ENCODE measurements around the gene PKDCC. TPM values are rescaled to one million over a fixed set of nuclear protein-coding genes. Genes with fewer than 3 reads are reported as not detected.

The PKDCC gene
- total and polyA plus RNA-seq, 4 donors, result 2.0 to 76.0 (median 19.8) TPM

DNA sequence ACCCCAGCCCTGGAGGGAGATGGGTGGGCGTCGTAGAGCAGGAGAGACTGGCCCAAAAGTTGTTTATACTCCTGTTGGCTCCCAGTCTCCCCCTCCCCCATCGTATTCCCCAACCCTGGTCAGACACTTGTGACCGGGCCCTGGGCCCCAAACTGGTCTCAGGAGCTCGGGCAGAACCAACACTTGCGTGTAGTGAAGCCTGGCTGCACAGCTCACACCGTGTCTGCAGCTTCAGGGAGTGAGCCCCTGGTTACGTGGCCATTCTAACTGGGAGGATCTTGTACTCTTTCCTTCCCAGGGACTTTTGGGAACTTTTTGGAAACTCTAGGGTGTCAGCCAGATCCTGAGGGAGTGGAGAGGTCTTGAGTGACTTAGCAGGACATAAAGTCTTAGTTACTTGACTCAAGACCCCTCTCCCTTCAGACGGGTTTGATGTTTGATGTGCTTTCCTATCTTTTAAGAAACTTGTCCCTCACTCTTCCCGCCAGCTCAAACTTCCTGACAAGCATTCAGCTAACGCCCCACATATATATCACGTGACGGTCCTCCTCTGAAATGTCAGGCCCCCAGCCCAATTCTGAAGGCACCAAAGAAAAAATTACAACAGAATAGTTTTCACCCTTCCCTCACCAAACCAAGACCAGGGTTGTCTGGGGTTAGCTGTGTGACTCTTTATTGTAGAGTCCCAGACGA is 2.3 kb downstream of the PKDCC start:
- peaks cover 6 to 28% (median 12%) of the 10 kb centered on the region in 4 donors for H3K4me1 ChIP-seq (ENCODE audit: control insufficient read depth in 4 of 4, insufficient read depth in 4 of 4, low read length in 3 of 4)
- H3K4me3 ChIP-seq (ENCODE audit: low read depth in 1 of 3, low read length in 3 of 3), result peak overlapping the region in 1 of 3 donors; percentile 88
- H3K36me3 ChIP-seq (ENCODE audit: control insufficient read depth in 4 of 4, insufficient read depth in 3 of 4, low read depth in 1 of 4, low read length in 3 of 4), result peaks cover 0 to 2% (median 0%) of the 10 kb centered on the region in 4 donors
- no peak for DNase-seq (ENCODE audit: low spot score)
- H3K27ac ChIP-seq (ENCODE audit: low read depth in 1 of 2, low read length in 2 of 2), result peak overlapping the region; percentile 9 to 56
- H3K9me3 ChIP-seq (ENCODE audit: control insufficient read depth in 4 of 4, low read length in 3 of 4), result no peaks in the 10 kb centered on the region
- TF ChIP-seq, protein P1, sequence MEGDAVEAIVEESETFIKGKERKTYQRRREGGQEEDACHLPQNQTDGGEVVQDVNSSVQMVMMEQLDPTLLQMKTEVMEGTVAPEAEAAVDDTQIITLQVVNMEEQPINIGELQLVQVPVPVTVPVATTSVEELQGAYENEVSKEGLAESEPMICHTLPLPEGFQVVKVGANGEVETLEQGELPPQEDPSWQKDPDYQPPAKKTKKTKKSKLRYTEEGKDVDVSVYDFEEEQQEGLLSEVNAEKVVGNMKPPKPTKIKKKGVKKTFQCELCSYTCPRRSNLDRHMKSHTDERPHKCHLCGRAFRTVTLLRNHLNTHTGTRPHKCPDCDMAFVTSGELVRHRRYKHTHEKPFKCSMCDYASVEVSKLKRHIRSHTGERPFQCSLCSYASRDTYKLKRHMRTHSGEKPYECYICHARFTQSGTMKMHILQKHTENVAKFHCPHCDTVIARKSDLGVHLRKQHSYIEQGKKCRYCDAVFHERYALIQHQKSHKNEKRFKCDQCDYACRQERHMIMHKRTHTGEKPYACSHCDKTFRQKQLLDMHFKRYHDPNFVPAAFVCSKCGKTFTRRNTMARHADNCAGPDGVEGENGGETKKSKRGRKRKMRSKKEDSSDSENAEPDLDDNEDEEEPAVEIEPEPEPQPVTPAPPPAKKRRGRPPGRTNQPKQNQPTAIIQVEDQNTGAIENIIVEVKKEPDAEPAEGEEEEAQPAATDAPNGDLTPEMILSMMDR (IDR thresholded peaks at IDR 0.05; ENCODE audit: low read depth, low read length, missing input control), result no peak
- no peak for TF ChIP-seq YY1 (IDR thresholded peaks at IDR 0.05)
- TF ChIP-seq TAF1 (conservative IDR thresholded peaks at IDR 0.05), result no peak
- TF ChIP-seq NR2F2 (IDR thresholded peaks at IDR 0.05), result no peak
- no peak for TF ChIP-seq SP1 (IDR thresholded peaks at IDR 0.05)
- TF ChIP-seq, protein P2, sequence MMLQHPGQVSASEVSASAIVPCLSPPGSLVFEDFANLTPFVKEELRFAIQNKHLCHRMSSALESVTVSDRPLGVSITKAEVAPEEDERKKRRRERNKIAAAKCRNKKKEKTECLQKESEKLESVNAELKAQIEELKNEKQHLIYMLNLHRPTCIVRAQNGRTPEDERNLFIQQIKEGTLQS (IDR thresholded peaks at IDR 0.05), result no peak
- TF ChIP-seq, protein P3, sequence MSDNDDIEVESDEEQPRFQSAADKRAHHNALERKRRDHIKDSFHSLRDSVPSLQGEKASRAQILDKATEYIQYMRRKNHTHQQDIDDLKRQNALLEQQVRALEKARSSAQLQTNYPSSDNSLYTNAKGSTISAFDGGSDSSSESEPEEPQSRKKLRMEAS (IDR thresholded peaks at IDR 0.05), result no peak
- WGBS, result 80% methylated on average over 14 of the region's 14 CpGs
- no peaks in the 10 kb centered on the region for H3K27me3 ChIP-seq (ENCODE audit: control insufficient read depth in 4 of 4, insufficient read depth in 4 of 4, low read length in 3 of 4)
- no peak overlapping the region for H3K9ac ChIP-seq (ENCODE audit: low read depth in 1 of 2, low read length in 2 of 2)

DNA sequence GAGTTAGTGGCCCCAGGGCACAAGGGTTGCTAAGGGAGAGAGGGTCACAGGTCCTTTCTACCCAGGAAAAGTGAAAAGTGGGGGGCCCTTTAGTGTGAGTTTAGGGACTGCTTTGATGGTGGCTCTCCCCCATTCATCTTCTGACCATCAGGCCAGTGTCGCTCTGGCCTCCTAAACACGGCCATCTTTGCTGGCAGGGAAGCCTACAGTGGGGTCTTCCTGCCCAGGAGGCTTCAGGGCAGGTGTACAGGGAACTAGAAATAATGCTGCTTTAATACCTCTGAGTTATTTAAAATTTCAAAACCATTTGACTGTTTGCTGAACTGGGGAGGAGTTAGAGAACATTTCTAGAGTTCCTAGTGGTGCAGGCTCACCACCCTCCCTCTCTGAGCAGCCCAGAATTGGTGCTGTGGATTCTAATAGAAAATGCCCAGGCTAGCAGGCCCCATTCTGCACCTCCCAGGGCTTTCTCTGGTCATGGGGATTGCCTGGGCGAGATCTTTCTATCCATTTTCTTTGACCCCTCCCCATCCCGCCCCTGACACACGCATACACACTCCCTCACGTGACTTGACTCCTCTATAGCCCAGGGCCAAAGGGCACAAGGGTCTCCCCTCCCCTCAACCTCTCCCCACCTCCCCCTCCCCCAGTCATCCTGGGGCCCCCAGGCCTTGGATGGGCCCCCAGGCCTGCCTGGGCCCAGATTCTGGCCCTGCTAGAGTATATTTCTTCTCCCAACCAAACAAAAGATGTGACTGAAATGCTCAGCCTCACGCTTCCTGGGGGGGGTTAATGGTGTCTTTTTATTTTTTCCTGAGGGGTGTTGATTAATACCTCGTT is 3.1 kb downstream of the PKDCC start:
- Histone ChIP-seq H3K9me3 (ENCODE audit: control insufficient read depth in 4 of 4, low read length in 3 of 4) (no peaks in the 10 kb centered on the region), H3K4me3 (ENCODE audit: low read depth in 1 of 3, low read length in 3 of 3) (peak overlapping the region in 1 of 3 donors; percentile 88), H3K4me1 (ENCODE audit: control insufficient read depth in 4 of 4, insufficient read depth in 4 of 4, low read length in 3 of 4) (peaks cover 5 to 27% (median 12%) of the 10 kb centered on the region in 4 donors), H3K27me3 (ENCODE audit: control insufficient read depth in 4 of 4, insufficient read depth in 4 of 4, low read length in 3 of 4) (no peaks in the 10 kb centered on the region), H3K36me3 (ENCODE audit: control insufficient read depth in 4 of 4, insufficient read depth in 3 of 4, low read depth in 1 of 4, low read length in 3 of 4) (peaks cover 0 to 2% (median 0%) of the 10 kb centered on the region in 4 donors), H3K9ac (ENCODE audit: low read depth in 1 of 2, low read length in 2 of 2) (no peak overlapping the region), H3K27ac (ENCODE audit: low read depth in 1 of 2, low read length in 2 of 2) (peak overlapping the region in 1 of 2 donors; percentile 31)
- TF ChIP-seq RAD21 (IDR thresholded peaks at IDR 0.05) (no peak), GABPA (IDR thresholded peaks at IDR 0.05 in 1 of 2, conservative IDR thresholded peaks at IDR 0.05 in 1 of 2) (no peak), YY1 (IDR thresholded peaks at IDR 0.05) (no peak), JUND (IDR thresholded peaks at IDR 0.05) (no peak), FOXA1 (IDR thresholded peaks at IDR 0.05) (no peak), HNF4G (IDR thresholded peaks at IDR 0.05) (no peak), HNF4A (conservative IDR thresholded peaks at IDR 0.05) (no peak), SP1 (IDR thresholded peaks at IDR 0.05) (no peak), TAF1 (conservative IDR thresholded peaks at IDR 0.05) (no peak)
- TF ChIP-seq, protein P1 (IDR thresholded peaks at IDR 0.05; ENCODE audit: low read depth, low read length, missing input control), result no peak
- TF ChIP-seq, protein P2 (IDR thresholded peaks at IDR 0.05), result no peak
- no peak for DNase-seq (ENCODE audit: low spot score)
- 80% methylated on average over 8 of the region's 8 CpGs for WGBS

Measured in liver (tissue), 9 donors.